K562 (cell line): ENCODE data around the gene NEDD8. TPM values are rescaled to one million over a fixed set of nuclear protein-coding genes. Genes with fewer than 3 reads are reported as not detected.

Source experiments
- CSDE1 ChIP-seq, 2 experiments: fragments of 450-650 bp; IDR thresholded peaks; 2 replicates each; pipeline ENCODE4 v1.6.1; 2016; ENCODE audit warnings: mild to moderate bottlenecking in 1 of 2
- CXXC5 ChIP-seq: fragments of 250-450 bp; sonication (Bioruptor Pico); IDR thresholded peaks from 2 replicates; pipeline ENCODE4 v1.8.0; 2022; ENCODE audit warnings: inconsistent platforms, mild to moderate bottlenecking, moderate library complexity
- MGA ChIP-seq: fragments of 450-650 bp; IDR thresholded peaks from 2 replicates; pipeline ENCODE4 v1.6.1; 2016; ENCODE audit warnings: mild to moderate bottlenecking, moderate library complexity
- MTA3 ChIP-seq: fragments of 450-650 bp; formaldehyde crosslinking; IDR thresholded peaks from 2 replicates; pipeline ENCODE4 v1.6.1; 2017; ENCODE audit warnings: mild to moderate bottlenecking, borderline replicate concordance
- POLR2G ChIP-seq: fragments of 200-400 bp; formaldehyde crosslinking; IDR thresholded peaks from 2 replicates; pipeline ENCODE4 v1.6.1; 2017; ENCODE audit warnings: low read depth, mild to moderate bottlenecking, antibody characterized with exemption, low read length, moderate library complexity
- PRDM10 ChIP-seq: fragments of 450-650 bp; IDR thresholded peaks from 2 replicates; pipeline ENCODE4 v1.6.1; 2018; ENCODE audit not compliant: partially characterized antibody
- TFE3 ChIP-seq: fragments of 450-650 bp; formaldehyde crosslinking; IDR thresholded peaks from 2 replicates; pipeline ENCODE4 v1.4.0; 2020; ENCODE audit warnings: mild to moderate bottlenecking, mixed read lengths
- U2AF1 ChIP-seq: fragments of 200-400 bp; formaldehyde crosslinking; optimal IDR thresholded peaks from 2 replicates; pipeline ENCODE3; 2017; ENCODE audit warnings: mild to moderate bottlenecking, low read depth, low read length, moderate library complexity
- ZNF143 ChIP-seq: sonication (generic); formaldehyde crosslinking; IDR thresholded peaks from 2 replicates; pipeline ENCODE4 v1.9.0; 2022; ENCODE audit warnings: mild to moderate bottlenecking, missing genetic modification reagents
- polyA plus RNA-seq, 8 experiments: library from polyadenylated mRNA; depleted of rRNA in 4 of 8; stranded (reverse) in 5 of 8; unstranded in 3 of 8; fragments of >200 nt; fragmentation: Nextera tagmentation in 2 of 8; fragmentation: Illumina TruSeq in 1 of 8; extraction: Ambion mirVana in 2 of 8; extraction: Trizol in 1 of 8; gene quantifications; 2 replicates each; pipeline versions ENCODE4 v1.2.1 to v1.2.3, GENCODE V29; 2011 to 2014; ENCODE audit warnings: inconsistent platforms in 1 of 8, missing spikeins in 1 of 8
- total RNA-seq, 7 experiments: library from RNA; depleted of rRNA in 6 of 7; stranded (reverse); fragments of >200 nt in 6 of 7; fragmentation: Illumina TruSeq in 2 of 7; extraction: Trizol in 2 of 7; gene quantifications; 2 replicates each; pipeline versions ENCODE4 v1.2.1 to v1.2.3, GENCODE V29; 2011 to 2021; ENCODE audit warnings: low replicate concordance in 1 of 7

Gene NEDD8
- total and polyA plus RNA-seq, 9 of the 15 experiments (the other 6 are each of a cell fraction or from before 2014, with no cell fraction given): 142 to 691 (median 260) TPM

GRCh38 chr14:24212924-24213865 is 19.0 kb downstream of the NEDD8 start, which contains the start of gene CHMP4A (continued):
- TF ChIP-seq MGA (peak; percentile 72), CXXC5 (peak; percentile 60), U2AF1 (no peak), PRDM10 (peak; percentile 91), MTA3 (0 out of 2 replicates have a peak, but pooled peaks have one; percentile 75), CSDE1 (IDR thresholded peaks at IDR 0.05) (peak in 1 of 2 experiments; percentile 58; a peak in 1 of 4 replicates), ZNF143 (no peak), POLR2G (peak; percentile 96), TFE3 (CRISPR knock-in tag) (peak; percentile 99)
